Osteocyte (in vitro differentiated cells): ENCODE results near the gene SULT4A1. TPM values are rescaled to one million over a fixed set of nuclear protein-coding genes. Genes with fewer than 3 reads are reported as not detected.

Experiments used
- DNase-seq: peaks from one replicate; pipeline ENCODE4 v3.0.0; 2021; ENCODE audit warnings: mixed read lengths; ENCODE audit not compliant: unreplicated experiment; ENCODE audit errors: extremely low spot score
- H3K27ac Mint-ChIP-seq: one replicate; pipeline ENCODE4 v1.8.0; 2021; ENCODE audit warnings: mild to moderate bottlenecking, mixed read lengths; ENCODE audit not compliant: unreplicated experiment
- H3K27me3 Mint-ChIP-seq: one replicate; pipeline ENCODE4 v1.8.0; 2021; ENCODE audit warnings: mixed read lengths; ENCODE audit not compliant: unreplicated experiment
- H3K36me3 Mint-ChIP-seq: one replicate; pipeline ENCODE4 v1.8.0; 2021; ENCODE audit warnings: mixed read lengths; ENCODE audit not compliant: unreplicated experiment
- H3K4me1 Mint-ChIP-seq: one replicate; pipeline ENCODE4 v1.8.0; 2021; ENCODE audit warnings: mixed read lengths; ENCODE audit not compliant: unreplicated experiment
- H3K4me3 Mint-ChIP-seq: one replicate; pipeline ENCODE4 v1.8.0; 2021; ENCODE audit warnings: mild to moderate bottlenecking, moderate library complexity, mixed read lengths; ENCODE audit not compliant: unreplicated experiment
- H3K9me3 Mint-ChIP-seq: one replicate; pipeline ENCODE4 v1.8.0; 2021; ENCODE audit warnings: mixed read lengths; ENCODE audit not compliant: unreplicated experiment
- total RNA-seq: library from RNA; stranded (reverse); gene quantifications from 2 replicates; pipeline ENCODE4 v1.2.1, GENCODE V29; 2021
- TF ChIP-seq, protein P1 (sequence below): fragments of 200-600 bp; sonication (generic); IDR thresholded peaks from 2 replicates; pipeline ENCODE4 v1.5.0; 2021; ENCODE audit warnings: antibody characterized with exemption, mild to moderate bottlenecking, moderate library complexity

The SULT4A1 gene
- total RNA-seq, 1 donor from 2014 or later, result not detected

DNA sequence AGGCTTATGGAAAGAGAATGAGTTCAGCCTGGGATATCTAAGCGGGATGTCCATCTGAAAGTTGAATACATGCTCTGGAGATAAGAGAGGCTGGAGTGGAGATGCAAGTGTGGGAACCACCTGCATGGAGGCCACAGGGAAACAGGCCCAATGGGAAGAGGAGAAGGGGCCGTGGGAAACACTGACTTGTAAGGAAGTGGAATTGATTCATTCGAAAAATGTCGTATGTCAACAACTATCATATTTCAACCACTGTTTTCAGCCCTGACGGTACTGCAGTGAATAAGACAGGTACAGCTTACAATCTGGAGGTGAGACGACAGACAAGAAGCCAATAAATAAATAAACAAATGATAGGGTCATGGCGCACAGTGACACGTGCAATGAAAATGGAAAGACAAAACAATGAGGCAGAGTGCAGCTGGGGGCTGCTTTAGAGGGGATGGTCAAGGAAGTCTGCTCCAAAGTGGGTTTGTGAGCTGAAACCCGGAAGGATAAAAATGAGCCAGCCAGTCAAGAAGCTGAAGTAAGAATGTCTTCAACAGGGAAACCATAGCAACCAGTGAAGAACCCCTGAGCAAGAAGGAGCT lies 86.1 kb downstream of the SULT4A1 start:
- H3K4me1 Mint-ChIP-seq, result peaks cover 4% of the 10 kb centered on the region
- H3K27ac Mint-ChIP-seq, result no peak overlapping the region
- H3K36me3 Mint-ChIP-seq, result peaks cover 4% of the 10 kb centered on the region
- H3K27me3 Mint-ChIP-seq, result peaks cover 2% of the 10 kb centered on the region
- TF ChIP-seq, protein P1, sequence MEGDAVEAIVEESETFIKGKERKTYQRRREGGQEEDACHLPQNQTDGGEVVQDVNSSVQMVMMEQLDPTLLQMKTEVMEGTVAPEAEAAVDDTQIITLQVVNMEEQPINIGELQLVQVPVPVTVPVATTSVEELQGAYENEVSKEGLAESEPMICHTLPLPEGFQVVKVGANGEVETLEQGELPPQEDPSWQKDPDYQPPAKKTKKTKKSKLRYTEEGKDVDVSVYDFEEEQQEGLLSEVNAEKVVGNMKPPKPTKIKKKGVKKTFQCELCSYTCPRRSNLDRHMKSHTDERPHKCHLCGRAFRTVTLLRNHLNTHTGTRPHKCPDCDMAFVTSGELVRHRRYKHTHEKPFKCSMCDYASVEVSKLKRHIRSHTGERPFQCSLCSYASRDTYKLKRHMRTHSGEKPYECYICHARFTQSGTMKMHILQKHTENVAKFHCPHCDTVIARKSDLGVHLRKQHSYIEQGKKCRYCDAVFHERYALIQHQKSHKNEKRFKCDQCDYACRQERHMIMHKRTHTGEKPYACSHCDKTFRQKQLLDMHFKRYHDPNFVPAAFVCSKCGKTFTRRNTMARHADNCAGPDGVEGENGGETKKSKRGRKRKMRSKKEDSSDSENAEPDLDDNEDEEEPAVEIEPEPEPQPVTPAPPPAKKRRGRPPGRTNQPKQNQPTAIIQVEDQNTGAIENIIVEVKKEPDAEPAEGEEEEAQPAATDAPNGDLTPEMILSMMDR, result no peak
- no peaks in the 10 kb centered on the region for H3K9me3 Mint-ChIP-seq
- DNase-seq, result no peak
- no peak overlapping the region for H3K4me3 Mint-ChIP-seq

Other genes with a start within 250 kb of the SULT4A1 start
- 1.4 and 1.5 TPM in 2 replicates for gene EFCAB6, start 50.2 kb downstream of the SULT4A1 start, total RNA-seq
- gene PNPLA5, start 29.5 kb upstream of the SULT4A1 start, total RNA-seq, result not detected in 2 replicates
- 1.2 and 3.0 TPM in 2 replicates for gene PNPLA3, start 61.3 kb upstream of the SULT4A1 start, total RNA-seq
- gene SAMM50, start 92.9 kb upstream of the SULT4A1 start, total RNA-seq, result 42.6 TPM in 2 replicates
- 4.4 and 5.4 TPM in 2 replicates for gene PARVB, start 161.8 kb upstream of the SULT4A1 start, total RNA-seq